NCI-H1092 (cell line): Measurements from ENCODE around the gene ZNRF3.
A peak's percentile ranks its signal among the peaks of the same experiment; 100 is the strongest.
"Not testable (repeated sequence)": the region's sequence is repeated elsewhere in the genome, so short reads cannot be mapped to it uniquely, and the experiment has no call there.

Experiments used
- DNase-seq: peaks from one replicate; lab custom pipeline; 2025; lab: John Stamatoyannopoulos, UW

ZNRF3 gene

DNA sequence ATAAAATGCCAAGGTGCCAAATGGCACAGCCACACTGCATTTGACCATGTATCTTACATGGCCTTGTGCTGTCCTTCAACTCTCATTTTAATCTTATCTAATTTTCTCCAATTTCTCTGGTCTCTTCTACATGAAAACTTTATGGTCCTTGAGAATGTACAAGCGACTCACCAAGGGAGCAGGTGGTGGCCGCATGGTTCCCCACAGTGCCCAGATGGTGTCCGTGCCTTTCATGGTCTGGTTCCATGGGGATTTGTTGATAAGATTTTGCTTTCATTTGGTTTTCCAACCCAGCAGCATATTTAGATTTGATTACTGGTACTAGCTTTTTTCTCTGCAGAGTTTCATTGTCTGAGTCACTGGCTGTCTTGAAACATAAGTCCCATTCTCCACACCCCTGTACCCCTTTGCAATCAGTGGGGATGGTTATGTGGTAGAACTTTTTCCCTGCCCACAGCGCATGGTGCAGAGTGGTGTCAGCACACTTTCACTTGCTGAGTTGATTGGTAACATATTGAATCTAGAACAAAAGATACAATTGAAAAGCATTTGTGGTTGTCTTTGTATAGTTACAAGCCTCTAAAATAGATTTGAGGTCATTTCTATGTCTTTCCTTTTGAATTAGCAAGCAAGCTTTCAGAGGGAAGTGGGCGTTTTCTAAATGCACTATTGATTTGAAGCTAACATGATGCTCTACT lies 24.1 kb downstream of the ZNRF3 start:
- no peak for DNase-seq

DNA sequence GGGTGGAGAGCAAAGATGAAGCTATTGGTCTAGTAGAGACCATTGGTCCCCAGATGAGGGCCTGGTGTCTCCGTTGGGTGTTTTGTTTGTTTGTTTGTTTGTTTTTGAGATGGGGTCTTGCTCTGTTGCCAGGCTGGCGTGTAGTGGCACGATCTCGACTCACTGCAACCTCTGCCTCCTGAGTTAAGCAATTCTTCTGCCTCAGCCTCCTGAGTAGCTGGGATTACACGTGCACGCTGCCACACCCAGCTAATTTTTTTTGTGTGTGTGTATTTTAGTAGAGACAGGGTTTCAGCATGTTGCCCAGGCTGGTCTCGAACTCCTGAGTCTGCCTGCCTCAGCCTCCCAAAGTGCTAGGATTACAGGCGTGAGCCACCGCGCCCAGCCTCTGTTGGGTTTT lies 25.4 kb downstream of the ZNRF3 start:
- not testable (repeated sequence) for DNase-seq

DNA sequence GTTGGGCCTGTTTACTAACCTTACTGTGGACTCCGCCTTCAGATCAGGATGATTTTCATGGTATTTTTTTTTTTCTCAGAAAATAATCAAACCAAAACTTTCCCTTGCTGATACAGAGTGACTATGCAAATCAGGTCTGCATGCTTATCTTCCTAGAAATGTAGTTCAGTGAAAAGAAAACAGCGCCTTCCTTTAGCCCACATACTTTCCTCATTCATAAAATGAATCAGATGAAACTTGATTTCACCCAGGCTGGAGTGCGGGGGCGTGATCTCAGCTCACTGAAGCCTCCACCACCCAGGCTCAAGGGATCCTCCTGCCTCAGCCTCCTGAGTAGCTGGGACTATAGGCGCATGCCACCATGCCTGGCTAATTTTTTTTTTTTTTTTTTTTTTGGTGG lies 26.0 kb downstream of the ZNRF3 start:
- DNase-seq = no peak

DNA sequence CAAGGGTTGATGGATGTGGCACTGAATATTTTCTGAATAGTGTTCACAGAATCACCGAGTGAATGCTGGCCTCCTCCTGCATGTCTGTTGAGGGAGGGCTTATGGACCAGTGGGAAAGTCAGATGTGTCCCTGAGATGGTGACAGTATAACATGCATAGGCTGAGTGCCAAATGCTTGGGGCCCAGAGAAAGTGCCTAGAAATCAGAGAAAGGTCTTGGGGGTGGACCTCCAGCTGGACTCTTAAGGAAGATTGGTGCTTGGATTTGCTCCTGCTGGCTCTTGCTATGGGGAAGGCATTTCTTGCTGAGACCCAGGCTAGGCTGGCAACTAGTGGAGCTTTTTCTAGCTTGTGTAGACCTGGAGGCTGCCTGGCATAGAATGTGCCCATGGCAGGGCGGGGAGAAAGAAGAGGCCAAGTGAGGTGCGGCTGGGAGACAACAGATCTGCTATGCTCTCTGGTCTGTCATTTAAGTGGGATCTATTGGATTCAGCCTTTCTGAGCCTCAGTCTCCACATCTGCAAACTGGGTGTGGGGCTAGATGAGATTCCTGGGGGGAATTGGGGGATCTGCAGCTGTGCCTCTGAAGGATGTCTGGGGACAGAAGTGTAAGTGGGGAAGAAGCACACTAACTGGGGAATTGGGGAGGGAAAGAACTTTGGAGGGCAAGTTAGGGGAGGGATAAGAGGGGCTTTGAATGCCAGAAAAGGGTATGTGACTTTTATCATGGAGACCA lies 27.4 kb downstream of the ZNRF3 start:
- no peak for DNase-seq

DNA sequence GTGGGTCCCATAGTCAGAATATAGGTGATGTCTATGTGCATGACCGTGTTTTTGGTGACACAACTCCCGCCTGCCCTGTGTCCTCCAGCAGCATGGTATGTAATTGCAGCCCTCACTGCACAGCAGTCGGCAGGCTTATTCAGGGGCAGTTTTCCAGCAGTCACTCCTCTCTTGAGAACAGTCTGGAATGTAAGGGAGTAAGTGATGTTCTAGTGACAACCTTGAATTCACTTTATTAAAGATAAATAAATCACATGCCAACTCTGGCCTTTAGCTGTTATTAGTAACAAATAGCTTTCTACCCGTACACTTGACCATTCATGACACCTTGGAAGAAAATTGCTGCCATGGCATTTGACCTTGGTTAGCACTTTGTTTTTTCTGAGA lies 27.9 kb downstream of the ZNRF3 start:
- no peak for DNase-seq

DNA sequence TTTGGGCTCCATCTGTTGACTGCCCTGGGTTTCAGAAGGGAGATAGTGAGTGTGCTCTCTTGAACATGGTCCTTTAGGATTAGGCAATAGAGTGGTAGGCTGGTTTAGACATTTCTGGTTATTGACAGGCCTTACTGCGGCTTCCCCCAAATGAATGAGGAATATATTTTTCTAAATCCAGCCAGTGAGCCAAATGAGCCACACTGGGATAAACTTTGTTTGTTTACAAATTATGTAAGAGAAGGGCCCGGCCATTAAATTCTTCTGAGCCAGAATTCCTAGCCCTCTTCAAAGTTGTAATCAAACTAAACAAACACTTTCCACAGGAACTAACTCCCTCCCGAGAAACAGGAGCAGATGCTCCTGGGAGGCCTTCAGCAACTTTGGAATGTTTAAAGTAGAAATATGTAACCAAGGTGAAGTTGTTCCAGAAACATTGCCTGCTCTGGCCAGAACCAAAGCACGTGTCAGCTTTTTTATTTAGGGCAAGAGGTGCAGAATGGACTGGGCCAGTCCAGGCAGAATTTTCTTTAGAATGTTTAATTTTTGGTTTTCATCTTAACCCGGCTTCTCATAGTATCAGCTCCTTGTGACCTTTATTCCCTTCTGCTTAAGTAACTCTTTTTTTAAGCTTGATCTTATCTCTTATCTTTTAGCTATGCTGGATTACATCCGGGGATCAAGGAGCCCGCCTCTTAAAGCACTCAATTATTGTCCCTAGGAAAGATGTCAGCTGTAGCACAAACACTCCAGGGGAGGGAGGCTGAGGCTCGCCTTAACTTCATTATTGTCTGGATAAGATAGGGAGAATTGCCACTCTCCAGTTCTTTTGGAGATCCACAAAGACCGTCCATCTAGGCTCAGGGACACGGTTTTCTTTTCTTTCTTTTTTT lies 28.7 kb downstream of the ZNRF3 start:
- DNase-seq = no peak

DNA sequence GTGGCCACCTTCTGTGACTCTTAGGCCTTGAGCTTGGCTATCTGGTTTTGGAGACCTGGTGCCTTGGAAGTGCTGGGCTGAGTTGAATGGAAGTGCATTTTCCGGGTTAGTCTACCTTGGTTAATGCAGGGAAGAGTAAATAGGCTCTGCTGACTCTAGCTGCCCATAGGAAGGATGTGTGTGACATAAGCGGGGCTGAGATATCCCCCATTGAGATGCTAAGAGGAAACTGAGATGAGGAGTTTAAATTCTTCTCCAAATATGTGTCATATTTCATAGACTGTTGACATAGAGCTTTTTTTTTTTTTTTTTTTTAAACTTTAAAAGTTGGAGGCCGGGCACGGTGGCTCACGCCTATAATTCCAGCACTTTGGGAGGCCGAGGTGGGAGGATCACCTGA lies 30.8 kb downstream of the ZNRF3 start:
- DNase-seq = no peak

DNA sequence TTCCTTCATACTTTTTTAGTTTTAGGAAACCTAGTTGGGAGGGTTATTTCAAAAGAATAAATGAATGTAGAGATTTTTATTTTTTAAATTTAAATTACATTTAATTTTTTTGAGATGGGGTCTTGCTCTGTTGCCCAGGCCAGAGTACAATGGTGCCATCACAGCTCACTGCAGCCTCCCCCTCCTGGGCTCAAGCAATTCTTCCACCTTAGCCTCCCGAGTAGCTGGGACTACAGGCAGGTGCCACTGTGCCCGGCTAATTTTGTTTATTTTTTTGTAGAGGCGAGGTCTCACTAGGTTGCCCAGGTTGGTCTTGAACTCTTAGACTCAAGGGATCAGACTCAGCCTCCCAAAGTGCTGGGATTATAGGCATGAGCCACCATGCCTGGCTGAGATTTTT lies 32.6 kb downstream of the ZNRF3 start:
- DNase-seq = no peak

DNA sequence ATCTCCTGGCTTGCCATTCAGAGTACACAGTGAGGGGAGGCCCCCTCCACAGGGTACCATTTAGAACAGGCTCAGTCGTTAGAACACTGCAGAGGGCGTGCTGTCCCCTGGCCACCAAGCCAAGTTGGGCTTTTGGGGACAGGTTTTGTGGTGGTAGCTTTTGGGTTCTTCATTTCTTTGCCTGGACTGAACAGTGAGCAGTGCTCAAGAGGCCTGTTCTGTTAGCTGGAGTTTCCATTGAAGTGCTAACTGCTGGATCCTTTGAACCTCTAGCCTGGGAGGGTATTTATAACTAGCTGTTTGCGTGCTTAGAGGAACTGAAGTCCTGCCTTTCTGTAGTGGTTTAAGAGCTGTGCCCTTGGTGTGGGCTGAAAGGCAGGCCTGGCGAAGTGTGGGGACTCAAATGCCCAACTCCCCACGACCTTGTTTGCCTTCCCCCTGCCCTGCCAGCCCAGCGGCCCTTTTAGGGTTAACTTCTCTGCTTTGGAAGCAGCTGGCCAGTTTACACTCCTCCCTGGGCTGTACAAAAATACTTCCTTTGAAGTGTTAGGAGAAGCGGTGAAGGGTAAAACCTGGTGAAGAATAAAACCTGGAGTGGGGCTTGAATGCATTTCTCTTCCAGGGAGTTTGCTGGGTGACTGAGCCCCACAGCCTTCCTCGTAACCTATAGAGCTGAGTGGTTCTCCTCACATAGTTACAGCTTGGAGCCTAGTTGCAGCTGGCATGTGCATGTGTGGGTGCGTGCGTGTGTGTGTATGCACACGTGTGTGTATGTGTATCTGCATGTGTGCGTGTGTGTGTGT lies 34.6 kb downstream of the ZNRF3 start:
- DNase-seq = peak; percentile 20

DNA sequence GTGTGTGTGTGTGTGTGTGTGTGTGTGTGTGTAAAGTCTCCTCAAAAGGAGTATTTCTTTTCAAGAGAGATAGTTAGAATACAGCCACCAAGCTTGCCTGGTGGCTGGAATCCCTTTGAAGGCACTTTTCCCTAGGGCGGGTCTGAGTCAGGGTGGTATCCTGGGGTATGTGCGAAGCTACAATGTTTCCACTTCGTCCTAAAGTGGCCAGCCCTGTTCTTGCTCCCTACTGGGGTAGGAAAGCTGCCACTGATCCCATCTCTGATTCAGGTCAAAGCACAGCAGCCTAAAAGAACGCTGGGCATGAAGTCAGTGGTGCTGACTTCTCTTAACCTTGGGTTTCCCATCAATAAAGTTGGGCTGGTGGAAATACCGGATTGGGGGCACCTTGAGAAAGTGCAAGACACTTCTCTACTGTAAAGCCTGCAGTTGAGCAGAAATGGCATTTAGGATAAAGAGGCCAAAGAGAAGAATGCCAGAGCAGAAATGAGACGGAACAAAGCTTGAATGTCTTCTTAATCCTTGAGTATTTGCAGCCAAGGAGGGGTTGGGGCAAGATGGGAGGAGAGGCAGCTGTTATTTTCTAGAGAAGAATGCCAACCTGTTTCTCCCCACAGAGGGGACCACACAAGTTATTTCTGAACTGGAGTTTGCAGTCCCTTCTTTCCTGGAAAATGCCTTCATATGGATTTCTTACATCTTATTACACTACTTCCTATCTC lies 35.3 kb downstream of the ZNRF3 start:
- DNase-seq = no peak

DNA sequence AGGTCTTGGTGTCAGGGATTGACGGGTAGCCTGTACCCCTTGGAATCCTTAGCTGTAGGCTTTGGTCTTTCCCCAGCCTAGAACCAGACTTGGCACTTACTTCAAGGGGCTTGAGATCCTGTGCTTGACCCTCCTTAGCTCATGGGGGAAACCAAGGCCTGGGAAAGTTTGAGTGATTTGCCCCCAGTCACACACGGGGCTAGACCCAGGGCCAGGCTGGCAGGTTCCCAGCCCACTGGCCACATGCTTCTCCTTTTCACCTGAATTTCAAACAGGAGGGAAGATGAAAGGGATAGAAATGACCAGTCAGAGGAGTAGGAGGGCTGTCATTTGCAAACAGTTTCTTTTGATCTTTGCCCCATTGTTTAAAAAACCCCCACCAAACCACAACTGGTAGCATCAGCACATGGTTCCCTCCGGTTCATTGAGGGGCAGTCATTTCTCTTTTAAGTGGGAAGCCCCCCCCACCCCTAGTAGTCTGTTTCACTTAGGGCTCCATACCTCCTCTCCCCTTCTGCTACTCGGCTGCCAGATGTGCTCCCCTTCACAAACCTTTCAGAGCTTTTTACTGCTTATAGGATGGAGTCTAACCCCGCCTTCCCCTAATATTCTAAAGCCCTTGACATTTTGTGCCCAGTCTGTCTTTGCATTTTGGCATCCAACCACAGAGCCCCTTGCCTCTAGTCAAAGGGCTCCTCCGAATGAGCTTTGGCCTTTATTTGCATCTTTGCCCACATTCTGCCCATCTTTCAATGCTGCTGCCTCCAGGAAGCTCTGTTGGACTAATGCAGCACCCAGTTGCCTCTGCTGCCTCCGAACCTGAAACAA lies 37.6 kb downstream of the ZNRF3 start:
- no peak for DNase-seq

DNA sequence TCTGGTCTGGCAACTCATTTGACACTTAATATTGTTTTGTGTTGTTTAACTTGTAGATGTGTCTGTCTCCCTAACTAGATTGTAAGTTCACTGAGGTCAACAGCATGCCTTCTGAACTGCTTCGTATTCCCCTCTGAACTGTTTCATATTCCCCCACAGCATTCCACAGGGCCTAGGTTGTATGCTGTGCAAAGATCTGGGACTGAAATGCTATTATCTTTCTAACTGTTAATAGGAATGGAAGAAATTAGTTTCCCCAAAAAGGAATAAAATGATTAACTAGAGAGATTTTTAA lies 38.2 kb downstream of the ZNRF3 start:
- DNase-seq = no peak

DNA sequence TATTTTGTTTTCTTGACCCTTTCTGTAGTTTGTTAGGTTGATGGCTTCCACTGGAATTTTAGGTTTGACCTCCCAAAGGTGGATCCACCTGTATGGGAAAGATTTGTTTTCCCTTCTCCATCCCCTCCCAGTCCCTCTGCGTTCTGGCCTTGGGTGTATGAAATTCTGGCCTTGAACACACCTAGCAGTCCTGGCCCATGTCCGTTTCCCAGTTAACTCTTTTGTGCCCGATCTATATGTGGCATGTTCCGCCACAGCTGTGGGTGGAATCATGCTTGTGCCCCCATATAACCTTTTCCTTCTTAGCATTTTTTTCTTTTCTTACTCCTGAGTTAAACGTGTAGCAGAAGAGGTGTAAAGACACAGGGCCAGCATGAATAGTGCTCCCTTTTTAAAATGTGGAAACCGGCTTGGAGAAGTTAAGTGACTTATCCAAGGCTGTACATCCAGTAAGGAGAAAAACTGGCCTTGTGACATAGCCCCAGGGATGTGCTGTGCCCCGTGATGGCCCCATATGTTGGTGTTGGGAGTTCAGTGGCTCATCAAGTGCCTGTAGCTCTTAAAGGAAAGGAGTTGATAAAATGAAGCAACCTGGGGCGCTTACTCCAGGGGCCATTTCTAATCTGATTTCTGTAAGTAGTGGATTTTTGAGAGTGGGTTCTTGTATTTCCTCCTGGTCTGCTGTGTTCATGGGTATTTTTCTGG lies 39.3 kb downstream of the ZNRF3 start:
- DNase-seq = no peak

DNA sequence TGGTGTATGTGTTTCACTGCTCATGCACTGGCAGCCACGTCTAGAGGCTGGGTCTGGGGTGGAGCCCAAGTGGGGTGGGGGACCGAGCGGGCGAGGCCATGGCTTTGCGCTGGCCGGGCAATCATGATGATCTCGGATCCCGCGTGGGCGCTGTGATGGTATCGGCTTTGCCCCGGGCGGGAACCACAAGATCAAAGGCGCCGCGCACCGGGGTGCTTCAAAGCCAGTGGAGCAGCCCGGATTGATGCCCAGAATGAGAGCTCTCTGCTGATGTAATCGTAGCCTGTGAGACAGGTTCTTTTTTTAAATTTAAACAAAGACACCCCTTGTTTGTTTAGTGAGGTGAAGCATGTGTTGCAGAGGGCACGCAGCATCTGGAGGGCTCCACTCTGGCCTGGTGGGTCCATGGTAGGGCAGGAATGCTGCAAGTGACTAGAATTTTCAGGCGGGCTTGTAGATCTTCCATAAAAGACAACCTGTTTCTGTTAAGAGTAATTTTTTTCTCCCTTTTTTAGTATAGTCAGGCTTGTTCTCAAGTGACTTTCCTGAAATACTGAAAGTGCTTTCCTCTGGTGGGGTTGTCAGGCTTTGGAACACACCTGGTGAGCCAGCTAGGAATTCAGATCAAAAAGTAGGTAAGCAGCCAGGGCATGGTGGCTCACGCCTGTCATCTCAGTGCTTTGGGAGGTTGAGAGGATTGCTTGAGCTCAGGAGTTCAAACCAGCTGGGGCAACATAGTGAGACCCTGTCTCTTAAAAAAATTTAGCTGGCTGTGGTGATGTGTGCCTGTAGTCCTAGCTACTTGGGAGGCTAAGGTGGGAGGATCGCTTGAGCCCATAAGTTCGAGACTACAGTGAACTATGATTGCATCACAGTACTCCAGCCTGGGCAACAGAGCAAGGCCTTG lies 40.7 kb downstream of the ZNRF3 start:
- peak; percentile 76 for DNase-seq

DNA sequence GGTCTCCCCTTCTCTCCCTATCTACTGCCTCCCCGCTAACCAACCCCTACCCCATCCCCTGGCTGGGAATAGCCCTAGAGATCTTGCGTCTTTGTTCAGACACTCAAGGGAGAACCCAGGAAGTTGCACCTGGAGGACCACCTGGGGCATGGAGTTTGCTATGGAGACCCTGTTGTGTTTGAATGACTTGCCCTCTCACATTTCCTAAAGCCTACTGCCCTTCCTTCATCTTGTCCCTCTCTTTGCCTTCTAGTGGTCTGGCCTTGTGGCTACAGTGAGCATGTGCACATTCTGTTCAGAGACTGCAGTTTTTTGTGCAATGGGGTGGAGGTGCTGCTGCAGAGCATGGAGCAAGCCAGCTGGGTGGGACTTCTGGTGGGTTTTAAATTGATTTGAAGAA lies 42.5 kb downstream of the ZNRF3 start:
- no peak for DNase-seq

DNA sequence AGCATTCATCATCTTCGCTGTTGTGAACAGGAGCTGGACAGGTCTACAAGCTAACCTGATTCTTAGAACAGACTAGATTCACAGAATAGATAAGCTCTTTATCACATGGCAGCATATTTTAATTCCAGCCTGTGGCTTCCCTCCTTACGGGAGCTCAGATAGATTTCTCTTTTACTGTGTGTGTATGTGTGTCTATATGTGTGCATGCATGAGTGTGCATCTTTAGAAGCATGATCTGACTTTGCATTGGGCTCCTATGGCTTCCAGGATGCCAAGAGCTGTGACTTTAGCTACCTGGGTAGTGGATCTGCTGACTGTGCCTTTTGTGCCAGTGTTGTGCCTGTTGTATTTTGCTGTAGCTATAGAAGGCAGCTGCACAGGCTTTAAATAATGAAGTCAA lies 44.3 kb downstream of the ZNRF3 start:
- no peak for DNase-seq

DNA sequence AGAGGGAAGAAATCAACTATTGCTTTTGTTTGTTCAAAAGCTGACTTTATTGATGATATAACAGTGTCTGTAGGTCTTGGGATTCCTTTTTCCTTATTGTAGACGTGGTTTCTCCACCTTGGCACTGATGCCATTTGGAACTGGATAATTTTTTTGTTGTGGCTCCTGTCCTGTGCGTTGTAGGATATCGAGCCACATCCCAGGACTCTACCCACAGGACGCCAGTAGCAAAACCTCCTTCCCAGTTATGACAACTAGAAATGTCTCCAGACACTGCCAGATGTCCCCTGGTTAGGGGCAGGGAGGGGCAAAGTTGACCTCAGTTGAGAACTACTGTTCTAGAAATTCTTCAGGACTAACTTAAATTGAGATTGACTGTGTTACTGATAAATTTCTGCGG lies 45.8 kb downstream of the ZNRF3 start:
- no peak for DNase-seq

DNA sequence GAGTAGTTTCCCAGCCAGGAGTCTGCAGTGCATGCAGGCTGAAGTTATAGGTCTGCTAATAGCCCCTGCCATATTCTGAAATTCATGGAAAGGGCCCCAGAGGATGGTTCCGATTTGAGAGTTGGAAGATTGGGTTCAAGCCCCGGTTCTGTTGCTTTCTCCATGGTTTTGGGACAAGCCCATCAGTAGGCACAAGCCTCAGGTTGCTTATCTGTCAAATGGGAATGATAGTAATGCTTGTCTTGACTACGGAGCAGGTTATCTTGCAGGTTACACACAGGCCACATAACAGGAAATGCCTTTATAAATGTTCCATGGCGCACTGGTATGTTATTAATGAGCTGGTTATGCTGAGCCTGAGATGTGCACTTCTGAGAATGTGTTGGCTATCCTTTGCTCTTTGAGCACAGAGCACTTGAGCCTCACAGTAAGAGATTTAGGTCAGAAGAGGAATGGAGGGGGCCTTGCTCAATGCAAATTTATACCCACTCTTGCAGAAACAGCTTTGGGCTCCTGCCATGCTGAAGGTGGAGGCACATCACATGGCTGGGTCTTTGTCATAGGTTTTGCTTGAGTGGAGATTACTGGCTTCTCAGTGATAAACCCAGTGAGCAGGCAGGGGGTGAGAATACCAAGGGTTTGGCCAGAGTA lies 47.1 kb downstream of the ZNRF3 start:
- peak; percentile 13 for DNase-seq
